ENCODE measurements around the gene POLR3H.

The POLR3H gene

DNA sequence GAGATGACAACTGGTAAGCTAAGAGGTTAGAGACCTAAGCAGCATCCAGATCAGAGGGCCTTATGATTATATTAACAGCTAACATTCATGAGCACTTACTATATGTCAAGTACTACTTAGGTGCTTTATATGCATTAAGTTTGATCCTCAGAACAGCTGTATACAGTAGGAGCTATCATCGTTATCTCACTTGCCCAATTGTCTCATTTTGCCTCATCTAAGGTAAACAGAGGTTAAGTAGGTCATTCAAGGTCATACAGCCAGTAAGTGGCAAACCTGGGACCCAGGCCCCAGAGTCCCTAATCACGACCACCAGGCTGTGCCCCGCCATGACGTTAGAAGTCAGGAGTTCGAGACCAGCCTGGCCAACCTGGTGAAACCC is 4.6 kb upstream of the POLR3H start:
- H3K36me3 ChIP-seq = no peaks in the 10 kb centered on the region
- no peak overlapping the region for H3K9ac ChIP-seq
- H4K20me1 ChIP-seq = peaks cover 0 to 2% (median 0%) of the 10 kb centered on the region in 11 experiments; a peak in 7 of 22 replicates
- H3K9me3 ChIP-seq (replicated peaks in 1 of 11) = no peaks in the 10 kb centered on the region
- no peak overlapping the region for H3K4me2 ChIP-seq
- no peak overlapping the region for H3K27ac ChIP-seq
- TF ChIP-seq Cebpa-rat (IDR thresholded peaks at IDR 0.05) = no peak
- H3K4me3 ChIP-seq = no peak overlapping the region
- H3K27me3 ChIP-seq = no peaks in the 10 kb centered on the region
- H3K4me1 ChIP-seq = peaks cover 0 to 9% (median 7%) of the 10 kb centered on the region in 10 experiments; a peak in 16 of 20 replicates

DNA sequence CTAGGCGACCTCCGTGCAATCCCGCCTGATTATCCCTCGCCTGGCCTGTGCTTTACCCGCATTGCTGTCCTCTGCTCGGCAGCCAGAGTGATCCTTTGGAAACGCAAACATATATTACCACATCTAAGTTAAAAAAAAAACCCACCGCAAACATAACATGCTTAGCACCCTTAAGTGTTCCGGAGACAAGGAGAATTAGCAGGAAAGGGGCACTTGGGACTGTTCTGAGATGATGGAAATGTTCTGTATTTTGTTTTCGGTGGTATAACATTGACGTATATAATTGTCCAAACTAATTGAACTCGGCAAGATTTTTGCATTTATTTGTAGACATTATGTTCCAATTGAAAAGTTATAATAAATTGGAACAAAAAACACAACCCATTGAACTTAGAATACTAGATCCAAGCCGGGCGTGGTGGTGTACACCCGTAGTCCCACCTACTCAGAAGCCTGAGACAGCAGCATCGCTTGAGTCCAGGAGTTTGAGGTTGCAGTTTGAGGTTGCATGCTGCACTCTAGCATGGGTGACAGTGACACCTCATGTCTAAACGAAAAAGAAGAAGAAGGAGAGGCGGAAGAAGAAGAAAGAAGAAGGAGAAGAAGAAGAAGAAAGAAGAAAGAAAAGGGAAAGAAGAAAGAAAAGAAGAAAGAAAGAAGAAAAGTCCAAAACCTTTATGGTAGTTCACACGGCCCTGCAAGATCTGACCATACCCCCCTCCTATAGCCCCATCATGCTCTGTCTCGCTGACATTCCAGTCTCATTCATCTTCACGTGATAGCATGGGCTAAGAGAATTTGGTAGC is 604 bp upstream of the POLR3H start:
- no peaks in the 10 kb centered on the region for H3K27me3 ChIP-seq
- H4K20me1 ChIP-seq = peaks cover 32 to 42% (median 38%) of the 10 kb centered on the region in 11 experiments; a peak in 21 of 22 replicates
- H3K4me1 ChIP-seq = peaks cover 31 to 42% (median 38%) of the 10 kb centered on the region in 10 experiments
- H3K4me2 ChIP-seq = peak overlapping the region; percentile 56 to 98 (median 86)
- H3K27ac ChIP-seq = peak overlapping the region in 2 of 11 experiments; percentile 88 to 90; a peak in 1 of 22 replicates
- H3K36me3 ChIP-seq = peaks cover 14 to 19% (median 17%) of the 10 kb centered on the region in 11 experiments
- H3K9ac ChIP-seq = peak overlapping the region in 7 of 11 experiments; percentile 4 to 97 (median 87); a peak in 10 of 22 replicates
- TF ChIP-seq Cebpa-rat (IDR thresholded peaks at IDR 0.05) = no peak
- no peaks in the 10 kb centered on the region for H3K9me3 ChIP-seq (replicated peaks in 1 of 11)
- peak overlapping the region; percentile 72 to 100 (median 86); a peak in 19 of 20 replicates for H3K4me3 ChIP-seq

DNA sequence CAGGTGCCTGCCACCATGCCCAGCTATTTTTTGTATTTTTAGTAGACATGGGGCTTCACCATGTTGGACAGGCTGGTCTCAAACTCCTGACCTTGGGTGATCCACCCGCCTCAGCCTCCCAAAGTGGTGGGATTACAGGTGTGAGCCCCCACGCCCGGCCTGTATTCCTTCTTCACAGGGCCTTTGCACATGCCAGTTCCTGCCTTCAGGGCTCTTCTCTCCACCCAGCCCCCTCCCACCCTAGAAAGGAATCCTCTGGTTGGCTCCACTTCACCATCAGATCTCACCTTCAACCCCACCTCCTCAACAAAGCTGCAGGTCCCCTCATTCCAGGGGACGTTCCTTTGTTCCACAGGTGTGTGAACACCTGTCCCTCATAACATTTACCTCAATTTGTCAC is 2.0 kb downstream of the POLR3H start:
- Histone ChIP-seq H3K9ac (peak overlapping the region in 8 of 11 experiments; percentile 26 to 98 (median 90); a peak in 10 of 22 replicates), H3K27ac (no peak overlapping the region), H3K36me3 (peaks cover 35 to 44% (median 43%) of the 10 kb centered on the region in 11 experiments), H4K20me1 (peaks cover 39 to 68% (median 65%) of the 10 kb centered on the region in 11 experiments; a peak in 21 of 22 replicates), H3K9me3 (replicated peaks in 1 of 11) (no peaks in the 10 kb centered on the region), H3K4me3 (peak overlapping the region in 9 of 10 experiments; percentile 79 to 100 (median 87); a peak in 14 of 20 replicates), H3K27me3 (no peaks in the 10 kb centered on the region), H3K4me2 (peak overlapping the region; percentile 86 to 99 (median 94)), H3K4me1 (peaks cover 31 to 42% (median 38%) of the 10 kb centered on the region in 10 experiments)
- no peak for TF ChIP-seq Cebpa-rat (IDR thresholded peaks at IDR 0.05)

DNA sequence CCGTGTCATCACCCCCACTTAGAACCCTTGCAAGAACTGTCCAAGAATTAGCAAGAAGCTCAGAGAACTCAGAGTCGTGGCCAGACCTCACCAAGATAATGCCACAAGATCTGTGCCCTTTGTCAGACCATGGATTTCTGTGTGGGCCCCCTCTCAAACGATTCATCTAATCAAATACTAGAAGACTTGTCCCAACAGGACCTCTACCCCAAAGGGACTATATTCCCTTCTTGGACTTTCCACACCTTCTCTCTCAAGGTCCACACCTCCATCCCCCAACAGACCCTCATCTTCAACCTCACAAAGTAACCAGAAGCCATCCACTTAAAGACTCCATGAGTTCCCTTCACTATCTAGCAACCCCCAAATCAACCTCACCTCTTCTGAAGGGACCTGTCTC is 2.8 kb downstream of the POLR3H start:
- Histone ChIP-seq H3K27me3 (no peaks in the 10 kb centered on the region), H4K20me1 (peaks cover 39 to 76% (median 72%) of the 10 kb centered on the region in 11 experiments; a peak in 21 of 22 replicates), H3K9me3 (replicated peaks in 1 of 11) (no peaks in the 10 kb centered on the region), H3K9ac (peak overlapping the region in 9 of 11 experiments; percentile 4 to 92 (median 37); a peak in 7 of 22 replicates), H3K4me2 (peak overlapping the region in 10 of 11 experiments; percentile 86 to 99 (median 94); a peak in 17 of 22 replicates), H3K27ac (no peak overlapping the region), H3K4me1 (peaks cover 31 to 42% (median 38%) of the 10 kb centered on the region in 10 experiments), H3K4me3 (no peak overlapping the region), H3K36me3 (peaks cover 37 to 52% (median 49%) of the 10 kb centered on the region in 11 experiments)
- TF ChIP-seq Cebpa-rat (IDR thresholded peaks at IDR 0.05) = no peak

DNA sequence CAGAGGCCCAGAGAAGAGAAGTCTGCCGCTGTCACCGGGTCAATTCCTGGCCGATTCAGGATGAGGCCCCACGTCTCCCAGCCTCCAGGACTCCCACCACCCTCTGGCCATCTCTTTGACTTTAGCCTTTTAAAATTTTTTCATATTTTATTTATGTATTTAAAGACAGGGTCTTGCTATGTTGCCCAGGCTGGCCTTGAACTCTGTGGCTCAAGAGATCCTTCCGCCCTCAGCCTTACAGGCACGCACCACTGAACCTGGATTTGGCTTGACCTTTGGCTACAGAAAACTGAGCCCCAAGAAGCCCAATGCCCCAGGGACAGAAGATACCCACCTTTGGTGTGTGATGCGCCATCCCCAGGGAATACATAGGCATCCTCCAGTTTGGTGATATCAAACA is 3.9 kb downstream of the POLR3H start:
- TF ChIP-seq Cebpa-rat (IDR thresholded peaks at IDR 0.05) = no peak
- Histone ChIP-seq H3K27me3 (no peaks in the 10 kb centered on the region), H3K36me3 (peaks cover 37 to 61% (median 54%) of the 10 kb centered on the region in 11 experiments), H3K9ac (peak overlapping the region in 5 of 11 experiments; percentile 18 to 51 (median 31); a peak in 3 of 22 replicates), H3K4me1 (peaks cover 31 to 43% (median 38%) of the 10 kb centered on the region in 10 experiments), H3K4me2 (peak overlapping the region in 3 of 11 experiments; percentile 94 to 98 (median 94); a peak in 1 of 22 replicates), H3K4me3 (no peak overlapping the region), H3K9me3 (replicated peaks in 1 of 11) (no peaks in the 10 kb centered on the region), H3K27ac (no peak overlapping the region), H4K20me1 (peaks cover 39 to 87% (median 79%) of the 10 kb centered on the region in 11 experiments; a peak in 21 of 22 replicates)

DNA sequence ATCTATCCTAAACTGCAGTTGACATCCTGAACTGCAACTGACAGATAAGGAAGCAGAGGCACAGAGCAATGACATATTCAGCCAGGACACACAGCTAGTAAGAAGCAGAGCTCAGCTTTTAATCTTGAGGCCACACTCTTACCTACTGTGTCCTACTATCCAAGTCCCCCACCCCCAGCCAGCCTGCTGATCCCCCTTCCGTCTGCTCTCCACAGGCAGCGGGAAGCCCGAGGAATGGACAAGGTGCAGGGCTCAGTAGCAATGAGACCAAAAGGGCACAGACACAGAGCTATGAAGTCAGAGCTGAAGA is 4.3 kb downstream of the POLR3H start:
- no peak for TF ChIP-seq Cebpa-rat (IDR thresholded peaks at IDR 0.05)
- H3K27me3 ChIP-seq = no peaks in the 10 kb centered on the region
- H3K4me1 ChIP-seq = peaks cover 31 to 42% (median 36%) of the 10 kb centered on the region in 10 experiments
- no peak overlapping the region for H3K4me3 ChIP-seq
- H3K36me3 ChIP-seq = peaks cover 37 to 65% (median 55%) of the 10 kb centered on the region in 11 experiments
- H4K20me1 ChIP-seq = peaks cover 39 to 91% (median 83%) of the 10 kb centered on the region in 11 experiments; a peak in 21 of 22 replicates
- no peak overlapping the region for H3K4me2 ChIP-seq
- H3K9ac ChIP-seq = peak overlapping the region in 4 of 11 experiments; percentile 18 to 51 (median 29); a peak in 4 of 22 replicates
- H3K9me3 ChIP-seq (replicated peaks in 1 of 11) = no peaks in the 10 kb centered on the region
- no peak overlapping the region for H3K27ac ChIP-seq

DNA sequence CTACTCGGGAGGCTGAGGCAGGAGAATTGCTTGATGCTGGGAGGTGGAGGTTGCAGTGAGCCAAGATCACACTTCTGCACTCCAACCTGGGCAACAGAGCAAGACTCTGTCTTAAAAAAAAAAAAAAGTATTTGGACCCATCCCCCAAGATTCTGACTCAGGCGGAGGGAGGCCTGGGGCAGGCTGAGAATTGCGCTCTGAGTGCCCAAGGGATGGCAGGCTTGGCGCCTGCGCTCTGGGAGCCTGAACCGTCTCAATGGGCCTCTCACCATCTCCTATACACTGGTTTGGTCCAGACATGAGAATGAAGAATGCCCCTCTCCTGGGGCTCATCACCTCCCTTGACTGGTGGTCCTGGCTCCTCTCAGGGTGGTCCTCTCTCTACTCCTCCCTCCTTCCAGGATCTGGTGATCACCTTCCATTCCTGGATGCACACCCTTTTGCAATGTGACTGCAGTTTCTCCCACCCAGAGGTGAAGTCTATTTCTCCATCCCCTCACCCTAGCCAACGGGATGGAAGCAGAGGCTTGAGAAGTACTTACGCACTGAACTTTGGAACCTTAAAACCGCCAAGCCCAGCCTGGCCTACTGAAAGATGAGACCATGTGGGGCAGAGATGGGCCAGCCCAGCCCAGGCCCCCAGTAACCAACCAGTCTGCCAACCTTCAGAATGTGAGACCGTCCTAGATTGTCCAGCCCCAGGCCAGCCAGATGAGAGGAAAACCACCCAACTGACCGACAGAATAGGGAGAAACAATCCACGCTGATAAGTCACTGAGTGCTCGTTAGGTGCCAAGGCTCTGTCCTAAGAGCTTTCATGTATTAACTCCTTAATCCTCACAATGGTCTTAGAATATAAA is 4.9 kb downstream of the POLR3H start:
- Histone ChIP-seq H3K9ac (peak overlapping the region in 5 of 11 experiments; percentile 7 to 51 (median 27); a peak in 4 of 22 replicates), H3K27me3 (no peaks in the 10 kb centered on the region), H3K27ac (no peak overlapping the region), H3K4me2 (no peak overlapping the region), H3K4me1 (peaks cover 28 to 38% (median 32%) of the 10 kb centered on the region in 10 experiments), H3K36me3 (peaks cover 43 to 71% (median 60%) of the 10 kb centered on the region in 11 experiments), H3K4me3 (no peak overlapping the region), H4K20me1 (peaks cover 39 to 97% (median 89%) of the 10 kb centered on the region in 11 experiments; a peak in 21 of 22 replicates), H3K9me3 (replicated peaks in 1 of 11) (no peaks in the 10 kb centered on the region)
- TF ChIP-seq Cebpa-rat (IDR thresholded peaks at IDR 0.05) = no peak

DNA sequence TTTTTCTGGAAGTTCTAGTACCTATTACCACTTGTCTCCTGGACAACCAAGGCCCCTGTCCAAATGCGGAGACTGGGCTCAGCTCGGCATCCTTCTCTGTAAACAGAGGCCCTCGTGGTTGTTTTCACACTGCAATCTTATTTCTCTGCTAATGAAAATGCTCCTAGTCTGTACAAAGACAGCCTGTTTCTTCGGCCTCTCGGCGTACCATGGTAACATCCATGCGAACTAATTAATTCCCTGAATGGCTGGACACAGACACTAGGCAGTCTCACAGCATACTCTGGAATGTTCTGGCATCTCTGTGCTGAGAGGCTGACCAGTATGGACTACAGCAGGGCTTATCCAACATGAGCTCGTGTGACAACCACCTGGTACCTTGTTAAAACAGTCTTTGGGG is 5.7 kb downstream of the POLR3H start:
- no peak overlapping the region for H3K4me3 ChIP-seq
- 0 out of 22 replicates have a peak overlapping the region, but pooled peaks of 1 of the 11 experiments have one; percentile 16 for H3K9ac ChIP-seq
- H4K20me1 ChIP-seq = peaks cover 40 to 100% (median 95%) of the 10 kb centered on the region in 11 experiments; a peak in 21 of 22 replicates
- H3K9me3 ChIP-seq (replicated peaks in 1 of 11) = no peaks in the 10 kb centered on the region
- peaks cover 28 to 38% (median 31%) of the 10 kb centered on the region in 10 experiments for H3K4me1 ChIP-seq
- TF ChIP-seq Cebpa-rat (IDR thresholded peaks at IDR 0.05) = no peak
- peaks cover 51 to 79% (median 68%) of the 10 kb centered on the region in 11 experiments for H3K36me3 ChIP-seq
- H3K27ac ChIP-seq = no peak overlapping the region
- H3K27me3 ChIP-seq = no peaks in the 10 kb centered on the region
- H3K4me2 ChIP-seq = no peak overlapping the region
